Ovary (tissue), 9 donors: ENCODE results near the gene RNF186. TPM values are rescaled to one million over a fixed set of nuclear protein-coding genes. Genes with fewer than 3 reads are reported as not detected.
"Not testable (repeated sequence)": the region's sequence is repeated elsewhere in the genome, so short reads cannot be mapped to it uniquely, and the experiment has no call there.

Source experiments
- DNase-seq, 5 donors: peaks; one replicate each; pipeline ENCODE4 v3.0.0-alpha.2; 2019 to 2020
- H3K27ac ChIP-seq, 2 donors: fragments of 200-600 bp; one replicate each; pipeline versions ENCODE4 v1.5.1 to v1.8.0; 2019 to 2022
- H3K27me3 ChIP-seq: fragments of 200-600 bp; one replicate; pipeline ENCODE4 v1.8.0; 2022
- H3K36me3 ChIP-seq: fragments of 200-600 bp; sonication (generic); one replicate; pipeline ENCODE4 v1.5.1; 2019
- H3K4me1 ChIP-seq: one replicate; pipeline ENCODE4 v1.8.1; 2013; ENCODE audit warnings: mild to moderate bottlenecking, moderate library complexity; ENCODE audit not compliant: insufficient read depth
- H3K4me3 ChIP-seq: fragments of 200-600 bp; sonication (generic); one replicate; pipeline ENCODE4 v1.5.1; 2017
- H3K9me3 ChIP-seq, 2 donors: fragments of 200-600 bp in 1 of 2; sonication (generic) in 1 of 2; one replicate each; pipeline versions ENCODE4 v1.5.1 to v1.8.1; 2013 to 2019; ENCODE audit warnings: mild to moderate bottlenecking in 1 of 2, moderate library complexity in 1 of 2
- EP300 ChIP-seq: sonication (generic); formaldehyde crosslinking; IDR thresholded peaks from one replicate; pipeline ENCODE4 v1.6.1; 2017; ENCODE audit warnings: antibody characterized with exemption
- POLR2A ChIP-seq: fragments of 450-650 bp; IDR thresholded peaks from one replicate; pipeline ENCODE4 v1.6.1; 2017; ENCODE audit warnings: antibody characterized with exemption, mild to moderate bottlenecking, moderate library complexity
- WGBS, 3 donors: extraction: QIAGEN DNeasy Blood & Tissue Kit in 1 of 3; methylation state at CpG; one replicate each; pipeline versions ENCODE4 v1.1.5 to v1.1.7; 2013 to 2017; 5-methylcytosine and 5-hydroxymethylcytosine counted together
- intact Hi-C, 4 donors: fragments of 100-400 bp; cut with DNase I; formaldehyde crosslinking; loops; one replicate each; pipeline versions ENCODE4 v1.11.0 to v1.15.1; 2022 to 2023
- polyA plus RNA-seq, 2 donors: library from polyadenylated mRNA; stranded (reverse); fragments of 200-250 nt in 1 of 2; fragments of 350-450 nt in 1 of 2; fragmentation: Illumina TruSeq in 1 of 2; extraction: RNeasy Lipid Tissue Mini Kit (QIAGEN cat#74804) in 1 of 2; gene quantifications; one replicate each; pipeline ENCODE4 v1.2.3, GENCODE V29; 2013 to 2014
- total RNA-seq, 7 donors: library from RNA; depleted of rRNA in 2 of 7; stranded (reverse); fragments of >200 nt in 2 of 7; fragmentation: NEBNext Ultra II Directional in 3 of 7; extraction: Animal tissue kit (Norgen Biotek cat#: 25700) in 3 of 7; gene quantifications; one replicate each; pipeline versions ENCODE4 v1.1.0 to v1.2.4, GENCODE V29; 2016 to 2023
- TF ChIP-seq, protein P1 (sequence below), 3 donors: fragments of 450-650 bp in 2 of 3; fragments of 200-600 bp in 1 of 3; IDR thresholded peaks; one replicate each; pipeline versions ENCODE4 v1.5.1 to v1.8.0; 2016 to 2022; ENCODE audit warnings: antibody characterized with exemption in 3 of 3, mild to moderate bottlenecking in 1 of 3
- donor health status: DM: no; HTN: no; CAD: no; lungs with moderate emphysema.
- donor health status: DM: no; HTN: no; CAD: no.
- donor health status: Bipolar disorder and iron deficiency.
- donor health status: DM: yes; HTN: yes; CAD: no.
- donor health status: DM: no; HTN: no; CAD: no.
- donor health status: DM: yes; HTN: yes; CAD: no.

The RNF186 gene
- total and polyA plus RNA-seq, 9 donors, result 0.11 to 1.4 (median 0.36) TPM; not detected in 4

DNA sequence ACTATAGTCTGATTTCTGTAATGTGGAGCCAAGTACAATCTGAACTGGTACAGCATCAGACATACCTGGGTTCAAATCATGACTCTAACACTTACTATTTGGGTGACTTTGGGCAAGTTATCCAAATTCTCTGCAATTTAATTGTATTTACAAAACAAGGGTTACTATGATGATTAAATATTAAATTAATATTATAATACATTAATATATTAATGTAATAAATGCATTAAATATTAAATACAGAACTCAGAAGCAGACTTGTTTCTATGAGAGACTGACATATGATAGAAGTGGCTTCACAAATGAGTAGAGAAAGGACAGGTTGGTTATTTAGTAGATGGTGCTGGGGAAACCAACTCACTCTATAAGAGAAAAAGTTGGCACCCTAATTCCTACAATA is 39.8 kb upstream of the RNF186 start:
- intact Hi-C loops, result no loop called here
- no peaks in the 10 kb centered on the region for H3K27me3 ChIP-seq
- no peaks in the 10 kb centered on the region for H3K36me3 ChIP-seq
- H3K9me3 ChIP-seq, result no peaks in the 10 kb centered on the region
- TF ChIP-seq POLR2A, result no peak
- no peak for TF ChIP-seq EP300
- TF ChIP-seq, protein P1, sequence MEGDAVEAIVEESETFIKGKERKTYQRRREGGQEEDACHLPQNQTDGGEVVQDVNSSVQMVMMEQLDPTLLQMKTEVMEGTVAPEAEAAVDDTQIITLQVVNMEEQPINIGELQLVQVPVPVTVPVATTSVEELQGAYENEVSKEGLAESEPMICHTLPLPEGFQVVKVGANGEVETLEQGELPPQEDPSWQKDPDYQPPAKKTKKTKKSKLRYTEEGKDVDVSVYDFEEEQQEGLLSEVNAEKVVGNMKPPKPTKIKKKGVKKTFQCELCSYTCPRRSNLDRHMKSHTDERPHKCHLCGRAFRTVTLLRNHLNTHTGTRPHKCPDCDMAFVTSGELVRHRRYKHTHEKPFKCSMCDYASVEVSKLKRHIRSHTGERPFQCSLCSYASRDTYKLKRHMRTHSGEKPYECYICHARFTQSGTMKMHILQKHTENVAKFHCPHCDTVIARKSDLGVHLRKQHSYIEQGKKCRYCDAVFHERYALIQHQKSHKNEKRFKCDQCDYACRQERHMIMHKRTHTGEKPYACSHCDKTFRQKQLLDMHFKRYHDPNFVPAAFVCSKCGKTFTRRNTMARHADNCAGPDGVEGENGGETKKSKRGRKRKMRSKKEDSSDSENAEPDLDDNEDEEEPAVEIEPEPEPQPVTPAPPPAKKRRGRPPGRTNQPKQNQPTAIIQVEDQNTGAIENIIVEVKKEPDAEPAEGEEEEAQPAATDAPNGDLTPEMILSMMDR (IDR thresholded peaks at IDR 0.05), result no peak
- H3K4me1 ChIP-seq, result no peaks in the 10 kb centered on the region
- DNase-seq, result no peak
- no peak overlapping the region for H3K4me3 ChIP-seq
- no peak overlapping the region for H3K27ac ChIP-seq

DNA sequence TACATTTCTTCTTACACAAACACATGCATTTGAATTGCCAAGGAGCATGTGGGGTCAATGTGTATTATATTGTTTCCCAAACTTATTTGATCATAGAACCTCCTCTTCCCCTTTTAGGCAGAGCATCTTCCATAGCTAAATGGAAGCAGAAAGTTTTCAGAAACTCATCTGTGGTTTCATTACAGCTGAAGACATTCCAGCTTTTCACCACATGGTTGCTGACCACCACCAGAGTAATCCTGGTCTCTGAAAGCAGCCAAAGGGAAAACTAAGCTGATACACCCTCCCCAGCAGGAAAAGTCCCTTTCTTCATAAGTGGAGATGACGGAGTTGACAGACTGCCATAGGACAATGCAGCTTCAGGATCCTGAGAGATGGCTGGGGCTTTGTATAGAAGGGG is 37.0 kb upstream of the RNF186 start:
- TF ChIP-seq EP300, result no peak
- no peak for TF ChIP-seq POLR2A
- TF ChIP-seq, protein P1 (IDR thresholded peaks at IDR 0.05), result no peak
- DNase-seq, result no peak
- H3K27me3 ChIP-seq, result no peaks in the 10 kb centered on the region
- no peaks in the 10 kb centered on the region for H3K9me3 ChIP-seq
- intact Hi-C loops, result no loop called here
- H3K27ac ChIP-seq, result no peak overlapping the region
- H3K4me1 ChIP-seq, result no peaks in the 10 kb centered on the region
- no peak overlapping the region for H3K4me3 ChIP-seq
- WGBS, 3 donors, result 80 to 86% (median 86%) methylated on average over 1 of the region's 1 CpG
- H3K36me3 ChIP-seq, result no peaks in the 10 kb centered on the region

DNA sequence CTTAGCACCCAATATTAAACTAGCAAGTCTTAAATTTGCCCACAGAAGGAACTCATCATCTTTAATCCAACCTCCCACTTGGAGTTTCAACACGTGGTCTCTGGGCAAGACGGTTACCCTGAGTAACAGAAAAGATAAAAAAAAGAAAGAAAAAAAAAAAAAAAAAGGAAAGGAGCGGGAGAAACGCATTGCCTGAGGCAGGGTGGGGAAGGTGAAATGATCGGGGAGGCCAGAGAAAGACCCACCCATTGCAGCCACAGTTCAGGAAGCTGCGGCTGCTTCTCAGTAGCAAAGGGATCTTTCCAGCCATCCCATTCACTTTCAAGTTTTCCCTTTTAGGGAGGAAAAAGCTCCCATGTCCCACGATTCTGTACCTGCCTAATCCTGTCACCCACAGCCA is 35.1 kb upstream of the RNF186 start:
- Histone ChIP-seq H3K27me3 (no peaks in the 10 kb centered on the region), H3K36me3 (no peaks in the 10 kb centered on the region), H3K9me3 (no peaks in the 10 kb centered on the region), H3K27ac (peak overlapping the region in 1 of 2 donors; percentile 17), H3K4me1 (peaks cover 5% of the 10 kb centered on the region), H3K4me3 (no peak overlapping the region)
- 12 to 14% (median 14%) methylated on average over 7 of the region's 7 CpGs for WGBS, 3 donors
- intact Hi-C loops, result no loop called here
- TF ChIP-seq POLR2A (no peak), EP300 (no peak)
- TF ChIP-seq, protein P1 (IDR thresholded peaks at IDR 0.05), result no peak
- peak in 3 of 5 donors; percentile 16 to 21 (median 21) for DNase-seq

DNA sequence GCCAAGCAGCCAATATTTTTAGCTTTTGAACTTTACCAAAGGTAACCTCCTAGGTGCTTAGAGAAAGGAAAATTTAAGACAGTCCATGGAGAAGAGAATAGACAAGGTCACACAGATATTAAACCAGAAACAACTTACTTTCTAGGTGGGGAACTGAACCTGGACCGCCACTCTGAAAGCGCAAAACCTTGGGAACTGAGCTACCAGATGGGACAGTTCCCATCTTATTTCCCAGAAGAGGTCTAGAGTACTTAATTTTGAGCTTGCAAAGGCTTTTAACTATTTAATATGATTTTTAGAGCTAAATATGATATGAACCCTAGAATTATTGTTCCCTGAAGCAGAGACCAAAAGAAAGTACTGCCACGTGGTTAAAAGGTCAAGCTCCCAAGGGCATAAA is 34.2 kb upstream of the RNF186 start:
- H3K36me3 ChIP-seq, H3K4me3 ChIP-seq, DNase-seq, H3K27ac ChIP-seq, intact Hi-C loops, H3K4me1 ChIP-seq, H3K9me3 ChIP-seq, H3K27me3 ChIP-seq: not testable (repeated sequence)
- 65 to 75% (median 72%) methylated on average over 3 of the region's 3 CpGs for WGBS, 3 donors

DNA sequence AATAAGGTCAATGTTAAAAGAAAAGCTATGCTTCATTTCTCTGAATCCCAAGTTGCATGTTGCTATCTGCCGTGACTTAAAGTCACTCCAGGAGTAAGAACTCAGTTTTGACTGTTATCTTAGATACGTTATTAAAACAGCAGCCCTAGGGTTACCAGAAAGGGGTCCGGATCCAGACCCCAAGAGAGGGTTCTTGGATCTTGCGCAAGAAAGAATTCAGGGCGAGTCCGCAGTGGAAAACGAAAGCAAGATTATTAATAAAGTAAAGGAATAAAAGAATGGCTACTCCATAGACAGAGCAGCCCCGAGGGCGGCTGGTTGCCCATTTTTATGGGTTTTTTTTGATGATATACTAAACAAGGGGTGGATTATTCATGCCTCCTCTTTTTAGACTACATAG is 32.3 kb upstream of the RNF186 start:
- H3K27me3 ChIP-seq, H3K4me3 ChIP-seq, intact Hi-C loops, H3K9me3 ChIP-seq, DNase-seq, H3K4me1 ChIP-seq, H3K36me3 ChIP-seq: not testable (repeated sequence)
- WGBS, 3 donors, result 57 to 89% (median 65%) methylated on average over 9 of the region's 9 CpGs
- H3K27ac ChIP-seq, result peak overlapping the region in 1 of 2 donors; percentile 54

DNA sequence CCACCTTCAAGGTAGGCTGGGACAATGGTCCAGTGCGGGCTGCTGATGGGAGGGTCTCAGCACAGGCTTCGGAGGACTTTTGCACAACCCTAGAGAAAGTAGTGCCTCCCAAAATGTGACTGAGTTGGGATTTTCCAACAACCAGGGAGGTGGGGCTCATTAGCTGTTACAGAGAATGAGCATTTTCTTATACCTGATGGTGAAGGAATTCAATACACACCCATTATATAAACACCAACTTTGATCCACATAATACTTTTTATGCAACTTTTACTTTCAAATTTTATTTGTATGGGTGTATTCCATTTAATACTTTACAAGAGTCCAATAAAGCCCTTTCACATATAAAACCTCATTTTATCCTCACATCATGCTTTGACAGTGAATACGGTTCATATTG is 31.3 kb upstream of the RNF186 start:
- Histone ChIP-seq H3K27ac (peak overlapping the region in 1 of 2 donors; percentile 62), H3K4me3 (no peak overlapping the region), H3K27me3 (no peaks in the 10 kb centered on the region), H3K36me3 (no peaks in the 10 kb centered on the region), H3K9me3 (no peaks in the 10 kb centered on the region), H3K4me1 (peaks cover 9% of the 10 kb centered on the region)
- intact Hi-C loops, result no loop called here
- DNase-seq, result no peak
- 96 to 98% (median 97%) methylated on average over 3 of the region's 3 CpGs for WGBS, 3 donors
- TF ChIP-seq, protein P1 (IDR thresholded peaks at IDR 0.05), result no peak
- TF ChIP-seq EP300 (no peak), POLR2A (no peak)
